ENCODE data around the gene ANKRD29.
"Not testable (repeated sequence)": the region's sequence is repeated elsewhere in the genome, so short reads cannot be mapped to it uniquely, and the experiment has no call there.

Gene ANKRD29

GRCh38 chr18:23641937-23642666, 20.6 kb downstream of the ANKRD29 start:
- no peak for DNase-seq

GRCh38 chr18:23641143-23641720, 21.5 kb downstream of the ANKRD29 start:
- no peak for DNase-seq

GRCh38 chr18:23640052-23640451, 22.7 kb downstream of the ANKRD29 start:
- DNase-seq: no peak

- not testable (repeated sequence) for DNase-seq
Observed at GRCh38 chr18:23636433-23636832, 26.3 kb downstream of the ANKRD29 start.

GRCh38 chr18:23636071-23636399, 26.7 kb downstream of the ANKRD29 start:
- DNase-seq: no peak

GRCh38 chr18:23635283-23636070, 27.2 kb downstream of the ANKRD29 start:
- DNase-seq: no peak

GRCh38 chr18:23634692-23635091, 28.0 kb downstream of the ANKRD29 start:
- DNase-seq: no peak

- no peak for DNase-seq
Observed at GRCh38 chr18:23632615-23633014, 30.1 kb downstream of the ANKRD29 start.

- DNase-seq: peak; percentile 30
Observed at GRCh38 chr18:23631746-23632145, 31.0 kb downstream of the ANKRD29 start.

- DNase-seq: no peak
Observed at GRCh38 chr18:23631312-23631711, 31.4 kb downstream of the ANKRD29 start.

GRCh38 chr18:23629444-23629946, 33.2 kb downstream of the ANKRD29 start:
- DNase-seq: peak; percentile 59

- DNase-seq: no peak
Observed at GRCh38 chr18:23627970-23628369, 34.7 kb downstream of the ANKRD29 start.

- DNase-seq: no peak
Observed at GRCh38 chr18:23627321-23627720, 35.4 kb downstream of the ANKRD29 start.

- peak; percentile 19 for DNase-seq
Observed at GRCh38 chr18:23626451-23627279, 36.0 kb downstream of the ANKRD29 start.

GRCh38 chr18:23623040-23623439, 39.7 kb downstream of the ANKRD29 start:
- no peak for DNase-seq

GRCh38 chr18:23619388-23619881, 43.3 kb downstream of the ANKRD29 start:
- no peak for DNase-seq

GRCh38 chr18:23618862-23619387, 43.8 kb downstream of the ANKRD29 start:
- no peak for DNase-seq

- DNase-seq: no peak
Observed at GRCh38 chr18:23617412-23618014, 45.2 kb downstream of the ANKRD29 start.

- DNase-seq: no peak
Observed at GRCh38 chr18:23616258-23616657, 46.5 kb downstream of the ANKRD29 start.

- no peak for DNase-seq
Observed at GRCh38 chr18:23614891-23615290, 47.8 kb downstream of the ANKRD29 start.

- no peak for DNase-seq
Observed at GRCh38 chr18:23614413-23614812, 48.3 kb downstream of the ANKRD29 start.

GRCh38 chr18:23613091-23613475, 49.6 kb downstream of the ANKRD29 start:
- not testable (repeated sequence) for DNase-seq
